Activated CD8-positive, alpha-beta memory T cell treated with anti-CD3 and anti-CD28 coated beads for 4 hours (primary cell): ENCODE data around the gene CPEB4.

Experiments
- DNase-seq, 2 donors: peaks; one replicate each; pipeline ENCODE4 v3.0.0-alpha.2; 2020; ENCODE audit warnings: low read depth in 2 of 2

The CPEB4 gene

DNA sequence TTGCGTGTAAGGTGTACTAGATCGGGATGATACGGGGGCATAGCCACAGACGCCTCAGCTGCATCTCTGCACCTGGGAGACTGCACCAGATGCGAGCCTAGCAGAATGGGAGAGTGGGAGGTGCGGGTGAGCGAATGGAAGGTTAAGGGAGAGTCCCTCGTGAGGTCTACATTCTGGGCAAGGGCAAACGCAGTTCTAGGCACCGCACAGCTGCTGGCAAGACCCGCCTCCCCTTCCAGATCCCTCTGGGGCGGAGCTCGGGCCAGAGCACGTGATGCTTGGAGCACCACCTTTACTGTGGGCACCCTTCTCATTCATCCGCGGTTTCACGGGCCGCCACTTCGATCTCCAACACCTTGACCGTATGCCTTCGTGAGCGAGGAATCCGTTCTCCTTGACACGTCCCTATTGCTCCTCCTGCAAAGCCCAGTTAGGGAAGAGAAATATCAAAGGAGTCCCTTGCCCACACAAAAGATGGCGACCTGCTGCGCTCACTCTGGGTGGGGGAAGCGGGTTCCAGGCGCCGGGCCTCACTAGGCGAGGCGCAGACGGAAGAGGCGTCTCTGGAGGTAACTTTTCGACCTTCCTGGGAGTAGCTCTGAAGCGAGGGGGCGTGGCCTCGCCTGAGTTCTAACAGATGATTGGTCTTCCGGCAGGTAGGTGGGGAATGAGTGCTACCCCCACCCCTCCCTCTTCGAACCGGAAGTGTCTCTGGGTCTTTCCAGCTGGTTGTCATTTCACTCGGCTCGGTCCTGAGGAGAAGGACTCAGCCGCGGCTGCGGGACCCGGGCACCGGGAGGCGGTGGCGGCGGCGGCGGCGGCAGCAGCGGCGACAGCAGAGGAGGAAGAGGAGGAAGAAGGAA lies at the start of gene CPEB4:
Gene CPEB4, plus strand, starts transcription at position 740 of the 863 bp plus-strand sequence. CDS start 1,385 bp downstream, outside the sequence.
- peak; percentile 95 to 97 for DNase-seq

DNA sequence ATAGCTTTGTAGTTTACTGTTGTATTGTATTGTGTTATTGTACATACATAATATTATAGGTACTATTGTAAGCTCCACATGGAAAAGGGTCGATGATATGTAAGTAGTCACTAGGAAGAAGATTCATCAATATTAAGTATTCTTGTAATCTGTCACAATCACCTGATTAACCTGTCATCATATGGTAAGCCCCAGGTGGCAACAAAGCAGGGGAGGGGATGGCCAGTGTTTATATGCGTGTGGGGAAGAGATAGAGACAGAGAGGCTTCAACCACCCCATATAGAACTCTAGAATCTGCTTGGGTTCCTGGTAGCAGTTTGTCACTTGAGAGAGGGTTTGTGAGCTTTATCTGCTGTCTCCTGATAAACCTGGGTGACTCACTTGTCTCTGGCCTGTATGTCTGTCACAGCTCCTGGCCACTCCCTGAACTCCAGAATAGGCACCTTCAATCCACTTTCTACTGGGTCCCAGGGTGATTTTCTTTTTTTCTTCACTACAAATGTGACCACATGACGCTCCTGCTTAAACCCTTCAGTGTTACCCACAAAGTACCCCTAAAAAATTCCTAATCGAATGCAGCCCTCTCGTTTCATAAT lies 48.9 kb upstream of the CPEB4 start:
- no peak for DNase-seq

DNA sequence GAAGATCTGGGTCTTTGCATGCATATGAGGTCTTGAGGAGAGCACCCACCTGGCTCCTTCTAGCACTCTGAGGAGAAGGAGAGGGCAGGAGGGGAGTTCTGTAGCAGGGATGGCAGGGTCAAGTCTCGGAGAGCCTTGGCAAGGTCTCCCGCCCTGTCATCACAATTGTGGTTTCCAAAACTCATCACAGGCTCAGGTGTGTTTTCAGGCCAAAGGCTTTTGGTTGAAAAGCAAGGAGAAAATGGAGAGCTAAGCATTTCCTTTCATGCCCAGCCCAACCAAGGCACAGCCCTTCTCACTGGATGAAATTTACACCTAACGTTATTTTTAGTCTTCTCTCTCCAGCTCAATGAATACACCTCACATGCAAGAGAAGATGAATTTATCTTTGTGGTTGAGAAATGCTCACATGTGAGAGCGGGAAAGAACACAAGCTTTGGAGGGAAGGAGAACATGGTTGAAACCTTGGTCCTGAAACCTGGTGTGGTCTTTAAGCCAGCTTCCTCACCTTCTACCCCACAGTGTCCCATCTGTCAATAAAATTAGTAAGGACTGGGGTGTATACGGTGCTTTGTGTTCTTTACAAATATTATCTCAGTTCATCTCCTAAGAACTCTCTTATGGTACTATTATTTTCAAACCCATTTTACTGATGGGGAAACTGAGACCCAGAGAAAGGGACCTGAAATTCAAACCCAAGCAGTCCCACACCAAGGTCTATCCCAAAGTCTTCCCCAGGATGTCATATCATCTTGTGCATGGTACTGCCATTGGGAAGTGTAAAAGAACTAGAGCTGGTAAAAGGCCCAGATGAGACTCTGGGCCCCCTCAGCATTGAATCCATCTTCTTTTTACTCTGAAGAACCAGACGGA lies 47.8 kb upstream of the CPEB4 start:
- no peak for DNase-seq

DNA sequence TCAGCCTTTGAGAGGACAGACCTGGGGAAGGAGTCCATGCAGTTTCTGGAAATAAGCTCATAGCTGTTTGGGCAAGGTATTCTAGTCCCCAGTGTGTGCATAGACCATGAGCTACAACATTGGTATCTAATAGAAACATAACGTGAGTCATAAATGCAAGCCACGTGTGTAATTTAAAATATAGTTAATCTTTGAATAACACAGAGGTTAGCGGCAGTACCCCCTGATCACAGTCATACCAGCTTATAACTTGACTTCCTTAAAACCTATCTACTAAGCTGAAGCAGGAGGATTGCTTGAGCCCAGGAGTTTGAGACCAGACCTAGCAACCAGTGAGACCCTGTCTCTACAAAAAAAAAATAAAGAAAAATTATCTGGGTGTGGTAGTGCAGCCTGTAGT lies 46.4 kb upstream of the CPEB4 start:
- DNase-seq = no peak

DNA sequence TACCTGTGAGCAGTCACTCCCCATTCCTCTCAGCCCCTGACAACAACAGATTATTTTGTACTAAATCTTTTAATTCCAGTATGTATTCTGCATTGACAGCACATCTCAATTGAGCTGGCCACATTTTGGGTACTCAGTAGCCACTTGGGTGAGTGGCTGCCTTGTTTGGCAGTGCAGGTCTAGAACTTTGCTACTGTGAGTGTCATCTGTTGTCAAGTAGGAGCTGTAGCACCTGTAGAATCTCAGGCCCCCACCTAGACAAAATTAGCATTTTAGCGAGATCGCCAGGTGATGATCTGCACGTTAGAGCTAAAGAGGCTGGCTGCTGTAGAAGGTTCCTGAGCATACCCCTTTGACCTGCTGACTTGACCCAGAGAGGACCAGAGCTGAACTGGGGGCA lies 44.4 kb upstream of the CPEB4 start:
- DNase-seq = no peak

DNA sequence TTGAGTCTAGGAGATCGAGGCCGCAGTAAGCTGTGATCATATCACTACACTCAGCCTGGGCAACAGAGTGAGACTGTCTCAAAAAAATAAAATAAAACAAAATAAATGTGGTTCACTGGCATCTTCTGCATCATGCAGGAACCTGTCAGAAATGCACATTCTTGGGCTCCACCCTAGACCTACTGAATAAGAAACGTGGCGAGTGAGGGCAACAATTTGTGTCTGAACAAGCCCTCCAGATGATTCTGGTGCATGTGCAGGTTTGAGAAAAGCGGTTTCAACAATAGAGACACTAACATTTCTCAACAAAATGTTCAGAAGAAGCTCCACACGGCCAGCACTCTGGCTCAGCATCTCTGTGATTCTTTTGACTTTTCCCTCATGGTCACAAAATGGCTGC lies 42.8 kb upstream of the CPEB4 start:
- no peak for DNase-seq

DNA sequence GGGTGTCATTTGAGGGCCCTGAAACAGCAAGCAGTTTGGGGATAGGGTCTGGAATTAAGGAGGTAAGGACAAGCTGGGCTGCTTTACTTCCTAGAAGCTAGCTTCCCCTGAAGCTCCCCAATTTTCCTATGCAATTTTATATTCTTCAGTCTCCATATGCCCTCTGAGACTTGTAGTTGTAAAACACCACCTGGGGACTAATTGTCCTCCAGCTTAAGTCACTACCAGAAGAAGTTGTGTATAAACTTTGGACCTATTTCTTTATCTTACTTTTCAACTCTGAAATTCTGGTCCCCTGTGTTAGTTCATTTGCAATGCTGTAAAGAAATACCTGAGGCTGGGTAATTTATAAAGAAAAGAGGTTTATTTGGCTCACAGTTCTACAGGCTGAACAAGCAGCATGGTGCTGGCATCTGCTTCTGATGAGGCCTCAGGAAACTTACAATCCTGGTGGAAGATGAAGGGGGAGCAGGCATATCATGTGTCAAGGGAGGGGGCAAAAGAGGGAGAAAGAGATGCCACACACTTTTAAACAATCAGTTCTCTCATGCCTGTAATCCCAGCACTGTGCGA lies 41.1 kb upstream of the CPEB4 start:
- no peak for DNase-seq

DNA sequence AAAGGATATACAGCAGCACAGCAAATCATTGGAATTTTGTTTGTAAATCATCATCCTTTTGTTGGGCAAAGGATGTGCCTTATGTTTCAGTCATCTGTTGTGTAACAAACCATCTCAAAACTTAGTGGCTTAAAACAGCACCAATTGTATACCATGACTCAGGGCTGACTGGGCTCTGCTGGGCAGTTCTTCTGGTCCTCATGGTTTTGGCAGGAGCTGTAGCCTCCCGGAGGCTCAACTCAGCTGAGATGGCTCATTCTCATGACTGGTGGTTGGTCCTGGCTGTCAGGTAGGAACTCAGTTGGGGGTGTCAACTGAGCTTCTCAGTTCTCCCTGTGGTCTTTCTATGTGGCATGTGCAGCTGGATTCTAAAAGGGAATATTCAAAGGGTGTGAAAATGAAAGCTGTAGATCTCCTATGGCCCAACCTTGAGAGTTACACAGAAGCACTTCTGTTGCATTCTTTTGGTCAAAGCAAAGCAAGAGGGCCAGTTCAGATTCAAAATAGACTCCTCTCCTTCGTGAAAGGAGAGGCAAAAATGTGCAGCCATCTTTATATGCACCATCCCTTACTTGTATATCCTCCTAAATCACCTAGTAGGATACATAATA lies 39.1 kb upstream of the CPEB4 start:
- no peak for DNase-seq

DNA sequence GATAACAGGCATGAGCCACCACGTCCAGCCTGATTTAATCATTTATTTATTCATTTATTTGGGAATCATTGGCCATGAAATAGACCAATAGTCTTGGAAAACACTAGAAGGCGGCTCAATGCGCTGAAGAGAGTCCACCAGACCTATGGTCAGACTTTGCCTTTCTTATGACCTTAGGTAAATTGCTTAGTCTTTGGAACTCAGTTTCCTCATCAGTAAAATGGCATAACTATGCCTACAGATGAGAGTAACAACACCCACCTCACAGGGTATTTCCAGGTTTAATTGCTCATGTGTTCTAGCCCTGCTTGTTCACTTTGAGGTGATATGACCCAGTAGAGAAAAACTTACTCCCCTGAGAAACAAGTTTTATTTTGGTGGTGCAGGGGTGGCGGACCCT lies 38.2 kb upstream of the CPEB4 start:
- no peak for DNase-seq

DNA sequence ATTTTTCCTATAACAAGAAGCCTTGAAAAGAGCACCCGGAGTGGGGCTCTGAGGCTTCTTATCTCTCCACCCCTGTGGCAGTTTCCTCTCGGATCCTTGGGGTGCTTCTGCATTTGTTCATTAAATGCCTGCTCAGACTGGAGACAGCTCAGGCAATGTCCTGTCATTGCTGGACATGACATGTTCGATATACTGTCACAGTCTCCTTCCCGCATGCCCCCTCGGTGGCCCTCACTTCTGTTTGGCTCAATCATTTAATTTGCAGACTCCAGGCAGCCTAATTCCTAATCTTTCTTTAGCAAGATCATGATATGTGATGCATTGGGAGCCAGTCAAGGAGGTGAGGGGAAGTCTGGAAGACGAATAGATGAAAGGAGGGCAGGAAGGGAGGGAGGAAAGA lies 37.5 kb upstream of the CPEB4 start:
- DNase-seq = no peak

DNA sequence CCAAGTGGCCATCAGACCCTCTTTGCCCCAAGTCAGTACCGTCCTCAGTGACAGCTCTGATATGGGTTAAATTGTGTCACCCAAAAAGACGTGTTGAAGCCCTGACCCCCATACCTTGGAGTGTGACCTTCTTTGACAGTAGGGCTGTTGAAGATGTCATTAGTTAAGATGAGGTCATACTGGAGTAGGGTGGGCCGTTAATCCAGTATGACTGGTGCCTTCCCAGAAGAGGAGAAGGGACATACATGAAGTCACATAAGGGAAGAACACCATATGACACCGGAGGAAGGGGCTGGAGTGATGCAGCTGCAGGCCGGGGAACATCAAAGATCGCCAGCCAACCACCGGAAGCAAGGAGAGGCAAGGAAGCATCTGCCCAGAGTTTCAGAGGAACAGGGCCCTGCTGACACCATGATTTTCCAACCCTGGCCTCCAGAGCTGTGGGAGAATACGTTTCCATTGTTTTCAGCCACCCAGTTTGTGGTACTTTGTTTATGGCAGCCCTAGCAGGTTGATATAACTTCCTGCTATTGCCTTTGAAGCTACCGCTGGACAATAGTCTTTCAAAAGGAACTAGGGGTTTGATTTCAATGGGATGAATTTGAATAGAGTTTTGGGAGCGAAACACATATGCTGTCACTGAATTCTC lies 36.4 kb upstream of the CPEB4 start:
- DNase-seq = no peak

DNA sequence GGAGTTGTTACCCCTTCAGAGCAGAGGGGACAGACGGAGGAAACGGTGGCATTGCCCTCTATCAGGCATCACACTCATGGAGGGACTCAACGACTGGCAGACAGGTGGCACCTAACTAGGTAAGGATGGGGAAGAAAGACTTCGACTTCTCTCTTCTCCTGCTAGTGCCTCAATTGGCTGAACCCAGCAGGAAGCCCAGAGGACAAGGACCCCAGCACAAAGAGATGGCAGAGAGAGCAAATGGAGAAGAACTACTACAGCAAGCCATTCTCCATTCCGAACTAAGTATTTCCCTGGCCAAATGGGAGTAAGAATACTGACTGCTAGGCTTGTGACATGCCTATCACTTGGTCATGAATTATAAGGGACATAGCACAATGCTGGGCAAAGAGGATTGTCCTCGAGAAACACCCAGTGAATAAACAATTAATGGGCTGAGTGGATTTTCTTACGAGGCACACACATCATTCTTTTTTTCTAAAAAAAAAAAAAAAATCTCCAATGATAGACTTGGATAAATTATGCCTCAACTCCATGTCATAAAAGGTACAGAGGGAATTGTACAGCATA lies 35.3 kb upstream of the CPEB4 start:
- no peak for DNase-seq

DNA sequence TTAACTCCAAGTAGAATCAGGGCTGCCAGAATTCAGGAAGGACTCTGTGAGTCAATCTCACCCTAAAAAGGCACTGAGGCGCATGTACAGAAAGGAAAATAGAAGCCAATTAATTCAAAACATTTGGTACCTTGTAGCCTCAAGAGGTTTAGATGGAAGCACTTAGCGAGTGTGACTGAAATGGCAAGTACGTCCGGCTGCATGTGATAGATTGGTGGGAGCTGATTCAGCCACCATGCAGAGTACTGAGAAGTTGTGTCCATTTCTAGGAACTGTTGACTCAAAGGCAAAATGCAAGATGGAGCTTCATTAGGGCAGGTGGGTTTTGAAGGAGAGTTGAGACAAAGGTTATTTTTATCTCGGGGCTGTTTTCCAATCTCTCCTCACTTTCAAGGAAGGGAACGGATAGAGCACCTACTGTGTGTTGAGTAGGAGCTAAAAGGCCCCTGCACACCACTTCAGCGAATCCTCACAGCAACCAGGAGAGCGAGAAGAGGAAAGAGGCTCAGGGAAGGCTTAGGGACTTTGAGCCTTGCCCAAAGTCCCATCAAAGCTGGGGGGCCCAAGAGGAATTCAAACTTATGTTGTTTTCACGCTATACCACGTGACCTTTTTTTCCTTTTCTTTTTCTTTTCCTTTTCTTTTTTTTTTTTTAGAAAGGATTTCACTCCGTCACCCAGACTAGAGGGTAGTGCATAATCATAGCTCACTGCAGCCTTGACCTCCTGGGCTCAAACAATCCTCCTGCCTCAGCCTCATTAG lies 34.6 kb upstream of the CPEB4 start:
- no peak for DNase-seq

DNA sequence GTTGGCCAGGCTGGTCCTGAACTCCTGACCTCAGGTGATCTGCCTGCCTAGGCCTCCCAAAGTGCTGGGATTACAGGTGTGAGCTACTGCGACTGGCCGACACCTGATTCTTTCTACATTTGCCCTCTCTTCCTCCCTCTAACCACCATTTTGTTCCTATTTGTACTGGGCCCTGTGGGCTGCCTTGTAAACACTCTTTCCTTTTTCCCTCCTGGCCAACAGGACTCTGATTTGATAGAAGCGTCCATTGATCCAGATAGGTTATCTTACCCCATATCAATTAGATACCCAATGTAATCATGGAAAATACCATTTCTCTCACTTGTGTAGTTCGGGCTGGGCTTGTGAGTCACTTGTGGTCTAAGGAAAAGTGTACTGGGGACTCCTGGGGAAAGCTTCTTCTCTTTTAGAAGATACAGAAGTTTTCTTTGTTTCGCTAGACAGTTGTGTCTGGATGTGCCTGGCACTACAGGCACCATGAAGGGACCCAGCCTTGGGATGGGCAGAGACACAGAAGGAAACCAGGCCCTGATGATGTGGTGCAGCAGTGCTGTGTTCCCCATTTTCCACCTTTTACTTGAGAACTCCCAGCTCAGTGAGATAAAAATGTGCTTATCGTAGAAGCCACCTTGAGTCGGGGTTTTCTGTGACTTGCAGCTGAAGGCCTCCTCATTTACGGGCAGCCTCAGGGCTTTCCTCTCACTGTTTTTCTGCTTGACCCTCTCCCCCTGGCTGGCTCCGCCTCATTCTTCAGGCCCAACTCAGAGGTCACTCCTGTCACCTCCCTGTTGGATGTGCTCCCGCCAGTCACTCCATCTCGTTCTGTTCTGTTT lies 32.8 kb upstream of the CPEB4 start:
- DNase-seq = no peak

DNA sequence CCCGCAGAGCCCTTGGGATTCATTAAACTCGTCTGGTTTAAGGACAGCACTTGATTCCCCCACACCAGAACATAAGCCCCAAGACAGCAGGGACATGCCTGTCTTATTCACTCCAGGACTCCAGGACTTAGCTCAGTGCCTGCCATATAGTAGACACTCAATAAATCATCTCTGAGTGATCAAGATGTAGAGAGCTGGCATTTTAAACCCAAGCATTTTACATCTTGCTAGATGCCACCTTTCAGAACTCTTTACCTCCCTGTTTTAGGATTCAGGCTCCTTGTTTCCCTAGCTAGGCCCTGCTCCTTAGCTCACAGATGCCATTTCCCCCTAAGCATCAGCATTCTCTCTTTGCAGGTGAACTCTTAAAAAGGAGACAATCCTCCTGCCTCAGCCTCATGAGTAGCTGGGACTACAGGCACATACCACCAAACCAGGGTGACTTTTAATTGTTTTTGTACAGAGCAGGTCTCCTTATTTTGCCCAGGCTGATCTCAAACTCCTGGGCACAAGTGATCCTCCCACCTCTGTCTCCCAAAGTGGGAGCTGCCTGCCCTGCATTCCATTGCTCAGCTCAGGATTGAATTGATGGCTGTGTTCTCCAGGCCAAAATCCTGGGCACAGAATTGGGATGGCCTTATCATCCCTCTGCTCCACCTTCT lies 32.0 kb upstream of the CPEB4 start:
- DNase-seq = no peak

DNA sequence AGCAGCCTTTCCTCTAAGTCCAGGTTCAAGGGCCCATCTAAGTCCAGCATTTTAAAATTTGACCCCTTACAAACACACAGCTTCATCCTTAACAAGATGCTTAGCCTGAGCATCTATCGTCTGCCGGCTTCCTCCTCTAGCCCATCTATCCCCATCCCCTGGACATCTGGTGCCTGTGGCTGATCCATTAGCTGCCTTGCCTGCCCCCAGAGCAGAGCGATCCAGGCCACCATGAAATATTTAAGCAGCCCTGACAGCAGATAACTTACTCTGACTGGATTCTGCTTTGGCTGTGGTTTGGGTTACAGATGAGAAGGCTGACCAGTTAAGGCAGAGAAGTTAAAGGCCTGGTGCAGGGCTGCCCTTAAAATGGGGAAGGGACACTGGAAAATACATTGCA lies 30.9 kb upstream of the CPEB4 start:
- DNase-seq = no peak

DNA sequence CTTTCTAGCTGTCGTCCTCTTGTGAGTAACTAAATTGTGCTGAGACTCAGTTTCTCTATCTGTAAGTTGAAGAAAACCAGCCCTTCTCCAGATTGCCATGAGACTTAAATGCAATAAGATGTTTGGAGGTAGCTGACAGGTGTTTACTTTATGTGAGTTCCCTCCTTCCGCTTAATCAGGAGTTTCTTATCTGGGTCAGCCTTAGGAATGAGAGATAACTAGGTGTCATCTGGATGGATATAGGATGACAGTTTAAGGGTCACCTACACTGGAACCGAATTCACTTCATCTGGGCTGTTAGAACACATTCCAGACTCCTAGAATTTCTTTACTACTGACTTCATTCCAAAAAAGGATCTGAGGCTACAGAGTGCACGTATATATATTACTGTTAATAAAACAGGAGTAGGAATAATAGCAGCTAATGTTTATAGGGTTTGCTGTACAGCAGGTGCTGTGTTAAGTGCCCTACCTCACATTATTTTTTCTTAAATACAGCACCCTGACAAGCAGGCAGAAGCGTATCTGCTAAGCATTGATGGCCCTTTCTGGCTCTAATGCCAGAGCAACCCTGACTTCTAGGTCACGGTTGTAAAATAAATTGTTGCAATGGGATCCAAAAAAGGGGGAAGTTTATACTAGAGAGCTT lies 30.0 kb upstream of the CPEB4 start:
- DNase-seq = no peak
